ENCODE data around the gene SERAC1.
"Not testable (repeated sequence)": the region's sequence is repeated elsewhere in the genome, so short reads cannot be mapped to it uniquely, and the experiment has no call there.

The SERAC1 gene

DNA sequence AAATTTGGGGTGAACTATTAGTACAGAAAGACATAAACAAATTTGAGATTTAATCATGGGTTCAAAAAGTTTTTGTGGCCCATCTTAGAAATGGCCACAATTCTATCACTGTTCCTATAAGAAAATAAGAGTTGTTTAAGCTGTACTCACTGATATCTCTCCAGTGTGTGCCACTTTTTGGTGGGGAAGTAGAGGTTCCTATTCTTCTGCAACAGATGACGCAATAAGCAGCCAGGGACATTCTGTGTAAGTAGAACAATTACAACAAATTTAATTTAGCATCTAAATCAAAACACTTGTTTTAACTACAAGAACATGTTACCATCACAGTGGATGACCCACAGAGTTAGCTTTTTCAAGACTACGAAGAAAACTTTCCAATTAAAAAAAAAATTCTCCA is 9.9 kb downstream of the SERAC1 start:
- no peak for DNase-seq (ENCODE audit: low read depth)
- TF ChIP-seq, protein P1, sequence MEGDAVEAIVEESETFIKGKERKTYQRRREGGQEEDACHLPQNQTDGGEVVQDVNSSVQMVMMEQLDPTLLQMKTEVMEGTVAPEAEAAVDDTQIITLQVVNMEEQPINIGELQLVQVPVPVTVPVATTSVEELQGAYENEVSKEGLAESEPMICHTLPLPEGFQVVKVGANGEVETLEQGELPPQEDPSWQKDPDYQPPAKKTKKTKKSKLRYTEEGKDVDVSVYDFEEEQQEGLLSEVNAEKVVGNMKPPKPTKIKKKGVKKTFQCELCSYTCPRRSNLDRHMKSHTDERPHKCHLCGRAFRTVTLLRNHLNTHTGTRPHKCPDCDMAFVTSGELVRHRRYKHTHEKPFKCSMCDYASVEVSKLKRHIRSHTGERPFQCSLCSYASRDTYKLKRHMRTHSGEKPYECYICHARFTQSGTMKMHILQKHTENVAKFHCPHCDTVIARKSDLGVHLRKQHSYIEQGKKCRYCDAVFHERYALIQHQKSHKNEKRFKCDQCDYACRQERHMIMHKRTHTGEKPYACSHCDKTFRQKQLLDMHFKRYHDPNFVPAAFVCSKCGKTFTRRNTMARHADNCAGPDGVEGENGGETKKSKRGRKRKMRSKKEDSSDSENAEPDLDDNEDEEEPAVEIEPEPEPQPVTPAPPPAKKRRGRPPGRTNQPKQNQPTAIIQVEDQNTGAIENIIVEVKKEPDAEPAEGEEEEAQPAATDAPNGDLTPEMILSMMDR (conservative IDR thresholded peaks at IDR 0.05; ENCODE audit: low read length), result no peak
- no peak overlapping the region for H3K4me3 ChIP-seq (ENCODE audit: low read length)

DNA sequence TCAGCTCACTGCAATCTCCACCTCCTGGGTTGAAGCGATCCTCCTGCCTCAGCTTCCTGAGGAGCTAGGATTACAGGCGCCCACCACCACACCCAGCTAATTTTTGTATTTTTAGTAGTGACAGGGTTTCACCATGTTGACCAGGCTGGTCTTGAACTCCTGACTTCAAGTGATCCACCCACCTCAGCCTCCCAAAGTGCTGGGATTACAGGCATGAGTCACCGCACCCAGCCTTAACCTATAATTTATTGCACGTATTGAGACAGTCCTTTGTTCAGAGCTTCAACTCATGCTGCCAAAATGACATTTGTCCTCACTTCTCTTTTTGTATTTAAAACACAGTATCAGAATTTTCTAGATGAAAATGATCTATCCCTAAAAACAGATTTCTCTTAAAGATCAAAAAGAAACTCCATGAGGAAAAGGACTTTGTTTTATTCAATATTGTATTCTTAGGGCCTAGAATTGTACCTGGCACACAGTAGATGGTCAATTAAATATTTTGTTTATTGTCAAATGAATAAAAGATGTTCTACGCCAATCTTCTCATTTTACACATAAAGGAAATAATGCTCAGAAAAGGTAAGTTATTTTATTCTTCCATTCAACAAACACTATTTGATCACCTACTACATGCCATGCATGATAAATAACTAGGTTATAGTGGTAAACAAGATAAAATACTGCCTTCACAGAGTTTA is 10.8 kb downstream of the SERAC1 start:
- TF ChIP-seq, protein P1 (conservative IDR thresholded peaks at IDR 0.05; ENCODE audit: low read length), result no peak
- no peak for DNase-seq (ENCODE audit: low read depth)
- no peak overlapping the region for H3K4me3 ChIP-seq (ENCODE audit: low read length)

DNA sequence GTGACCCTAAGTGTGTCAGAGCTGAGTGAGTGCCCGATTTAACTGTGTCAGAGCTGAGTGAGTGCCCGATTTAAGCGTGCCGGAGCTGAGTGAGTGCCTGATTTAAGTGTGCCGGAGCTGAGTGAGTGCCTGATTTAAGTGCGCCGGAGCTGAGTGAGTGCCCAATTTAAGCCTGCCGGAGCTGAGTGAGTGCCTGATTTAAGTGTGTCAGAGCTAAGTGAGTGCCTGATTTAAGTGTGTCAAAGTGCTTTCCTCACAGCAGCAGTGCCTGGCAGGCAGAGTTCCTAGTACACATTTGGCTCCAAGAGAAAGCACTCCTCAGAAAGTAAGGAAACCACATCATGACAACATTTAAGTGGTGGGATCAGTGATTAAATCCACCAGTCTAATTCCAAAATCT is 13.2 kb downstream of the SERAC1 start:
- no peak for DNase-seq (ENCODE audit: low read depth)
- H3K4me3 ChIP-seq (ENCODE audit: low read length), result no peak overlapping the region
- TF ChIP-seq, protein P1 (conservative IDR thresholded peaks at IDR 0.05; ENCODE audit: low read length), result no peak

DNA sequence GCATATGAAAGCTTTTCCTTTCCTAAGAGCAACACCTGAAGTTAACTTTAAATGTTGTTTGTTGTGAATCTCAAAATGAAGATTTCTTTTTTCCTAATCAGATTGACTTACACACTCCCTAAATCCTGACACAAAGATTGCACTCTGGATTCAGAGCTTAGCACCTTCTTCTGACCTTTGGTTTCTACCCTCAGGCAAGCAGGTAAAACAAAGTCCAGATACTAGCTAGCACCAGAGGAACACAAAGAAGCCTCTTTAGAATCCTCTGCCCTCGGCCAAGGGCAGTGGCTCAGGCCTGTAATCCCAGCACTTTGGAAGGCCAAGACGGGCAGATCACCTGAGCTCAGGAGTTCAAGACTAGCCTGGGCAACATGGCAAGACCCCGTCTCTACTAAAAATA is 14.5 kb downstream of the SERAC1 start:
- no peak for DNase-seq (ENCODE audit: low read depth)
- H3K4me3 ChIP-seq (ENCODE audit: low read length), result no peak overlapping the region
- TF ChIP-seq, protein P1 (conservative IDR thresholded peaks at IDR 0.05; ENCODE audit: low read length), result no peak

DNA sequence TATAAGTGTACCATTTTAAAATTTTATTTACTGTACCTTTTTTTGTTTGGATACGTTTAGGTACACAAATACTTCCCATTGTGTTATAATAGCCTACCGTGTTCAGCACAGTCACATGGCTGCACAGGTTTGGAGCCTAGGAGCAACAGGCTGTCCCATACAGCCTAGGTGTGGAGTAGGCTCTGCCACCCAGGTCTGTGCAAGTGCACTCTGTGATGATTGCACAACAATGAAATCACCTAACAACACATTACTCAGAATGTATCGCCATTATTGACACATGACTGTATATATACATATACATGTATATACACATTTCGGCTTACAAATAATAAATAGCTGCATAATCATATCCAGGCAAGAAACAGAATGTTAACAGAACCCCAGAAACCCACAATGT is 15.4 kb downstream of the SERAC1 start:
- DNase-seq (ENCODE audit: low read depth), result no peak
- TF ChIP-seq, protein P1 (conservative IDR thresholded peaks at IDR 0.05; ENCODE audit: low read length), result no peak
- no peak overlapping the region for H3K4me3 ChIP-seq (ENCODE audit: low read length)

DNA sequence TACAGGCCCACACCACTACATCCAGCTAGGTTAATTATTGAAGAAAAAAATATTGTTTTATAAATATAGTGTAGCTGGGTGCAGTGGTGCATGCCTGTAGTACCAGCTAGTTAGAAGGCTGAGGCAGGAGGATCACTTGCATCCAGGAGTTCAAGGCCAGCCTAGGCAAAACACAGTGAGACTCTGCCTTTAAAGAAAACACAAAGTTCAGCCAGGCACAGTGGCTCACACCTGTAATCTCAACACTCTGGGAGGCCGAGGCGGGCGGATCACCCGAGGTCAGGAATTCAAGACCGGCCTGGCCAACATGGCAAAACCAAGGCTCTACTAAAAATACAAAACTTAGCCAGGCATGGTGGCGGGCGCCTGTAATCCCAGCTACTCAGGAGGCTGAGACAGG is 16.0 kb downstream of the SERAC1 start:
- H3K4me3 ChIP-seq (ENCODE audit: low read length); DNase-seq (ENCODE audit: low read depth): not testable (repeated sequence)

DNA sequence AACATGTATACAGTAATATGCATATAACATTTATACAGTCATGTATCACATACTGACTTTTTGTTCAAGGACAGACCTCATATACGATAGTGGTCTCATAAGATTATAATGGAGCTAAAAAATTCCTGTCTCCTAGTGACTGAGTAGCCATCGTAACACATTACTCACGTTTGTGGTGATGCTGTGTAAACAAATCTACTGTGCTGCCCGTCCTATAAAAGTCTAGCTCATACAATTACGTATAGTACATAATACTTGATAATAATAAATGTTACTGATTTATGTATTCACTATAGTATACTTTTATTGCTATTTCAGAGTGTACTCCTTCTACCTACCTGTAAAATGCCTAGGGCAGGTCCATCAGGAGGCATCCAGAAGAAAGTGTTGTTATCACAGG is 17.4 kb downstream of the SERAC1 start:
- H3K4me3 ChIP-seq (ENCODE audit: low read length), result no peak overlapping the region
- TF ChIP-seq, protein P1 (conservative IDR thresholded peaks at IDR 0.05; ENCODE audit: low read length), result no peak
- no peak for DNase-seq (ENCODE audit: low read depth)

Measured in AG10803 (cell line).